Measurements from ENCODE around the gene VTCN1.

Gene VTCN1

DNA sequence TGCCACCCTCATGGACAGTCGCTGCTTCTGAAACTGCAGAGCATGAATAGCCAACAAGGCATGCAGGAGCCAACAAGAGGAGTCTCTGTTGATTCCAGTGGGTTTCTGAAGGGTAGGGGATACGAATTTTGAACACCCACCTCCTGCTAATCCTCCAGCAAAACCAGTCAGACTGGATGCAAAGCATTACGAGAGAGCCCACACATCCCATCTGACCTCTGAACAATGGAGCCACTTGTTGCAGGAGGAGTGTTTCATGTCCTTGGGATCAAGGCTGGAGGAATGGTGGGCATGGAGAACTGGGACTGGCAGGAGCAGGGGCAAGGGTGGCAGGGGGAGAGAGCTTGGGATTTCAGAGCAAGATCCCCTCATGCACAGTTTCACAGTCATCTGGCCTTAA is 1.6 kb downstream of the VTCN1 start:
- DNase-seq (ENCODE audit: low read depth): no peak

DNA sequence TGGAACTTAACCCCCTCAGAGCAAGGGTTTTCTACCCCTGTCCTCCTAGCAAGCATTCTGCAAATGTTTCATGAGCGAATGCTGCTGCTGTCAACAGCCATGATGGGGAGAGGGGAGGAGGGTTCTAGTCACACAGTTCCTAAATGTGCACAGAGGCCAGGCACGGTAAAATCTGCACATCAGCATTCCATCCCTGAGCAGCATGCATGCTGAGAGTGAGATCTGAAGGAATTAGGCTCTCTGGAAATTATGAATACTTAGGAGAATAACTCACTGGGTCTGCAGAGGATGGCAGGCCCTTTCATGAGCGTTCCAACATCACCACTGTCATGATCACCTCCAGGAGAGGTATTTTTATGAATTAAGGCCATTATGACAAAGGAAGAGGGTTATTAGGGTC is 2.1 kb downstream of the VTCN1 start:
- DNase-seq (ENCODE audit: low read depth): no peak

DNA sequence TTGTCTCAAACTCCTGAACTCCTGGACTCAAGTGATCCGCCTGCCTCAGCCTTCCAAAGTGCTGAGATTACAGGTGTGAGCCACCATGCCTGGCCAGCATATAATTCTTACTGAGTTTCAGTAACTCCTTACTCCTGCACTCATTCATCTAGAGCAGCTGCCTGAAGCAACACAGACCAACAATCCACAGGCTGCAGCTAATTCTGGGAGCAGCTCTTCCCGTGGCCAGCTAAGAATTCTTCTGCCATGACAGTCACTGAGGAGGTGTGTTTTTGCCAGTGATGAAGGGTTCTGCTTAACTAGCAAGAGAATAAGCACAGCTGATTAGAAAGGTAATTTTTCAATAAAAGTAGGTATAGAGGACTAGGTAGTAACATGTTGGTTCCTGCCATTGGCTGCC is 5.4 kb downstream of the VTCN1 start:
- DNase-seq (ENCODE audit: low read depth): no peak

DNA sequence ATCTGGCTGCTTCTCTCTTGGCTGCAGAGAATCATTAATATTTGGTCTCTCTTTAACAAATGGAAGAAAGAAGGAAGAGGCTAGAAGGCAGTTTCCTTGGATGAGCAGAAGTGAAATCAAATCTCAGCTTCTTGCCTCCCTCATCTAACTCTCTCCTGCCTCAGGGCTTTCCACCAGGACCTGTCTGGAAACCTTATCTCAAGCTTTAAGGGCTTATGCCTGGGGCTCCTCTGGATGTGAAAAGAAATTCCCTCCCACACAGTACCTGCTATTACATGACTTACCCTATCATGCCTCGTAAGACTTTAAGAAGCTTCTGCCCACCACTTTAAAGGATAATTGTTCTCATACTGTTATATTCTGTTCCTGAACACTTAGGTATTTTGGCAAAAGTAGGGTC is 8.9 kb downstream of the VTCN1 start:
- no peak for DNase-seq (ENCODE audit: low read depth)

DNA sequence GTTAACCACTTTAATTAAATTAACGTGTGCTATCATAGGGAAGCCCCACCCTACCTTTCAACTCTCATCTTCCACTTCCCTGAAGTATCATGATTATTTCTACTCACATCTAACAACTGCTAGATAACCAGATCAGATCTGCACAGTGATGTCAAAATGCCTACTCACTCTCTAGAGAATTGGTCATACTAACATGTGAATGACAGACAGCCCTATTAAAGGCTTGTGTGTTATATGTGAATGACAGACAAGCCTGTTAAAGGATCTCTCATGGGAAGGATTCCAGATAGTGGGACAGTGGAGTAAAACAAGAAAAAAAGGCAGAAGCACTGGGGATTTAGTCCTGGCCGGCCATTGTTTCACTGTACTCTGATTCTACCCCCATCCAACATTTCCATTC is 12.6 kb downstream of the VTCN1 start:
- no peak for DNase-seq (ENCODE audit: low read depth)

DNA sequence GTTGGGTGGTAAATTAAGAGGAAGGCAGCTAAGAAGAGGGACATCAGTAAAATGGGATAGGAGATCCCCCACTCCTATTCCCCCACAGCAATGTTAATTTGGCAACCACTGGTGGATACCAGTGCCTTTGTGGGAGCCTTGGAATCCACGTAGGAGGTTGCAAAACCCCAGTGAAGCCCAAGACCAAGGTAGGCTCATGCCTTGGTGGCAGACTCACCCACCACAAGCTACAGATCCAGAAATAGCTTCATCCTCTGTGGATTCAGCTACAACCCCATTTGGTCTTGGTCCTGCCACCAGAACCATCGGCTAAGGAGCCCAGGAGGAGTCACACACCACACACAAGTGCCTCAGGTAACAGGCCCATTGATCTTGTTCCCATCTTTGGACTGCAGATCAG is 21.0 kb downstream of the VTCN1 start:
- no peak for DNase-seq (ENCODE audit: low read depth)

DNA sequence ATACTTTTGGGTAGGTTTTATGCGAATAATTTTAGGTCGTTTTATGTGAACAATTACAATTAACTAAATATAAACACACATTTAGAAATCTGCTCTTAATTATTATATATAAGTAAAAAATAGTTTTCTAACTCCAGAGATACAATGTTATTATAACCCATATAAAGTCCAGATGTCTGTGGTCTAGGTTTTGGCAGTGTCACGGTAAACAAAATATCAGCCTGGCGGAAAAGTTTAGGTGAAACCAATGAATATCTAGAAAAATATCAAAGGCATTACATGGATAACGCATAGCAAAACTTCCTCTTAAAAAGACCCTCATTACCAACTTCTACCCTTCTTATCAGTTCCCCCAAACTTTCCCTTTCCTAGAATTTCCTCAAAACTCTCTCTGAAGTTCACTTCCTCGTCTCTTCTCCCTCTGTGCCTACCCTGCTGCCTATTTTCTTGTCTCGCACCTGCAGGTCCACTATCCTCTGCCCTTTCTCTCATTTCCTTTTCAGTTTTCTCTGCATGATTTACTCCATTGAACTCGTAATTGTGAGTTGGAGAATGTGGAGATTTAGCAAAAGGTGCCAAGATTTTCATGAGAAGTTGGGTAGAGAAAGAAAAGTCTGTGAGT is 21.8 kb downstream of the VTCN1 start:
- no peak for DNase-seq (ENCODE audit: low read depth)

DNA sequence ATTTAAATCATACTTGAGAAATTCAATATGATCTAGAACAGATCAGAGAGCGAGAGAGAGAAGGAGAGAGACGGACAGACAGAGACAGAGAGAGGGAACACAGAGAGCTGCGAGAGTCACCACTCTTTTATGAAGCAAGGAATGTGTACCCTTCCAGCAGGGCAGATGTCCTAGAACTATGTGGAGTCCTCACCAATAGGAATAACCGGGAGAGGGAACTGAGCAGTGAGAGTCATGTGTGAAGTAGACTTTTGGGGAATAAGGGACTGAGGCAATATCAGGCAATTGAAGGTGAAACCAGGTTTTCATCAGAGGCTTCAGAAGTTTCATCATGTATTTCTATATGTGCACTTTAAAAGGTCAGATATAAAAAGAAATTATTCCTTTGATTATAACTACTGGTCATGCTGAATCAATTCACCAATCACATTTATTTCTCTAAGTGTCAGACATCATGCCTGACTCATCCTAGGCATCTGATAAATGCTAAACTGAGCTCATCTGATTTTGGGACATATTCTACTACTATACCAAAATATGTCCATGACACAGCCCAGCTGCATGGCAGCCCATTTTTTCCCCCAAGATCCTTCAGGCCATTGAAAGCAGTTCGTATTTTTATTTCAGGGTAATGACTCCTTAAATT is 22.4 kb downstream of the VTCN1 start:
- DNase-seq (ENCODE audit: low read depth): no peak

DNA sequence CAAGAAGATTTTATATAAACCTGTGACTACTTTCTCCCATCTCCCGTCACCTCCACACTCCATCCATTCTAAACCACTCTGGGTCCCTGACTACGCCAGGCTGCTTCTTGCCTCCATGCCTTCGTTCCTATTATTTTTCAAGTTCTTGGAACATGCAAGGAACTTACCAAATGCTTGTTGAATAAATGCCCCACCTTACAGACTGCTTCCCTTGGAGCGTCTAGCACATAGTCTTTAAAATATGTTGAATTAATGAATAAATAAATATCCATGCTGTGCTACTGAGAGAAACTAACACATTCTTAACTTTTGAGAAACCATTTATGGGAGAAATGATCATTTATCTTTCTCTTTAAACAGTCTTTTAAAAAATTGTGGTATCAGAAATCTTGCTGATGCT is 27.6 kb downstream of the VTCN1 start:
- no peak for DNase-seq (ENCODE audit: low read depth)

DNA sequence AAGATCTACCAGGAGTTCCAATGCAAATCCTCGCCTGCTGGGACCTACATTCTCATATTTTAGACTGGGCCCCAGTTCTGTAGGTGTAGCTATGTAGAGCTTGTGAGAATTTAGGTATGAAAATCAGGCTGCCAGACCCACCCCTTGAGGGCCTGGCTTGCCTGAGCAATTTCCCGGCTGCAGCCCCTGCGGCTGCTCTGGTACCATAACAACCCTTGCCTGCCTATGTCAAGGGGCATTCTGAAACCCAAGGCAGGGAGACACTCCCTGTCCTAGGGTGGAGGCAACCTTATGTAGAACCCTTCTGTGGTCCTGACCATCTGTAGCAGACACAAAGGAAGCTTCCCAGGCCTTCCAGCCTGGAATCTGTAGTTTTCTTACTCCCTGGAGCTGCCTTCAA is 28.4 kb downstream of the VTCN1 start:
- no peak for DNase-seq (ENCODE audit: low read depth)

DNA sequence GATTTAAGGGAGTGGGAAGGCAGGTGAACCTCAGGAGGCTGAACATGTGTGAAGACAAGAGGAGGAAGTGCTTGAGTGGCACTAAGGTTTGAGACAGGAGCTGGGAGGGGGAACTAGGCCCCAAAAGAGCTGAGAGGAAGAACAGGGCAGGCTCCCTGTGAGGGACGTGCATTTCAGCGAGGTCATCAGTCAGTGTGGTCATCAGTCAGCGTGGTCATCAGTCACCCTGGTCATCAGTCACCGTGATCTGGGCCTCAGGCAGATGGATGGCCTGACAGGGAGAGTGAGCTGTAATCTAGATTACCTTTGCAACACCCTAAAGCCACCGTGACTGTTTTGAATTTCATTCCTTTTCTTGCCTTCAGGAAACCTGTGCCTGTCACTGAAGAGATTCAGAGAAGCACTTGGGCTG is 29.1 kb downstream of the VTCN1 start:
- DNase-seq (ENCODE audit: low read depth): no peak

DNA sequence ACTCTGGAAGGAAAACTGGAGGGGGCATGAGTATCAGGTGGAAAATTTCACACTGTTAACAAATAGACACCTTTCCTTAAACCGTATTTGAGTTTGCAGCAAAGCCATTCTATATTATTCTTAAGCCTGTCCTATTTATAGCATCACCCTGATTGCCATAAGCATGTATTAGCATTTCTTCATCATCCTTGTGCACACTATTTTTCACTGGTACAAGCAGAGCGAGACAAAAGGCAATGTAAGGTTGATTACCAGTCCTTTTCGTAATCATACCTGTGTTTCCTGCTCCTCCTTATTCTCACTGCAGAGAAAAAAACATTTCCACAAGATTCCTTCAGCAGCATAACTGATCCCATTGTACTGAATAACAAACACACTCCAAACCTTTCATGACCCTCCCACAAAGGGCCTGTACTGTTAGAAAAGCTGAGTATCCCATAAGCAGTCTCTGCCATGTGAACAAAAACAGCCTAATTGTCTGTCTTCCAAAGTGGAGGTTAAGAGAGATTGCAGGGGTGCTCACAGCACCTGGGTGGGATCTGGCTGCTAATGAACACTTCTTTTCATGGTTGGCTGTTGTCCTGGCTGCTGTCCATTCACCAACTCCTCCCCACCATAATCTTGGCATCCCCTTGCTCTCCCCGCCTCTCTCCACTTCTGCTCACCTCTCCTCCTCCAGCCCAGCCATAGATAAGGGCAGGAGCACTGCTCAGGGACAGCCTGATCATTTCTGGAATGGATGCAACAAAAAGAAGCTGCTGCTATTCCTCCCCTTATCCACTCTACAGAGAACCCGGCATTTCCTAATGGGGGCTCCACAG is 30.4 kb downstream of the VTCN1 start:
- DNase-seq (ENCODE audit: low read depth): no peak

DNA sequence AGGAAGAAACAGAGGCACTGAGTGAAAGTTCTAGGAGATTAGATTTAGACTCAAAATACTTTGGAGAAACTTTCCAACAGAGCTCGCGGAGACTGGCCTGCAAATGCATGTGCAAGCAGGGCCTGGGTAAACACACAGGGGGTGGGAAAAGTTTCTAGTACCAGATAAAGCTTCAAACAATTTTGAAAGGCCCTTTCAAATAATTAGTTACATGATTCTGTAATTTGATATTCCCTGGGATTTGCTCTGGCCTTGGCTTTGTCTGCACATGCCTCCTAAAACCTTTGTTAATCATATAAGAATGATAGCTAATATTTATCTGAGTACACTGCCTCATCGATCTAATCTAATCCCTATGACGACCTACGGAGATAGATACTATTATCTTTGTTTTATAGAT is 31.3 kb downstream of the VTCN1 start:
- DNase-seq (ENCODE audit: low read depth): no peak

DNA sequence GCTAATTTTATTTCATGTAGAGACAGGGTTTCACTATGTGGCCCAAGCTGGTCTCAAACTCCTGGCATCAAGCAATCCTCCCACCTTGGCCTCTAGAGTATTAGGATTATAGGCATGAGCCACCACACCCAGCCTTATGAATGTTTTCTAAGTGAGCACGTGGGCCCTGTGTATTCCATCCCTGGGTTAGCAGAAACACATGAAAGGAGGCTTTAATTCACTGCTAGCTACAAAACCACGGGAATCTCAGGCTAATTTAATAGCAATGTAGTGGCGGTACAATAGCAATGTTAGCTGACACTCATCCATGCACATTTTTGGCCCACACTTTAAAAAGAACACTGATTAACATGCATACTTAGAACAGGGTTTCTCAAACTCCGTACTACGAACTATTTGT is 32.0 kb downstream of the VTCN1 start:
- no peak for DNase-seq (ENCODE audit: low read depth)

DNA sequence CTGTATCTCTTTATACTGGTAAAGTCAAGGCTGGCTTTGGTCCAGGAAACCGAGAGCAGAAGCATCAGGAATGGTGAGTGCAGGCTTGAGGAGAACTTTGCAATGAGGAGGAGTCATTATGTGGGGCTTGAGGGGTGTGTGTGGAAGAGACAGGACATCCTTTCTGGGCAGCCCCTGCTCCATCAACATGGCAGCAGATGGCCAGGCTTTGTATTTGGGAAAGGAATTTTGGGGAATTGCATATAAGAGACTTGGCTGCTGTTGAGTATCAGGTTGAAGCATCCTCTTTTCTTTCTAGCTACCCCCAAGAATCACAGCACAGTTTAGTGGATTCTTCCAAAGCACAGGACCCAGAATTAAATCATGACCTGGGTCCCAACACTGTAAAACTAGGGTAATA is 33.4 kb downstream of the VTCN1 start:
- no peak for DNase-seq (ENCODE audit: low read depth)

DNA sequence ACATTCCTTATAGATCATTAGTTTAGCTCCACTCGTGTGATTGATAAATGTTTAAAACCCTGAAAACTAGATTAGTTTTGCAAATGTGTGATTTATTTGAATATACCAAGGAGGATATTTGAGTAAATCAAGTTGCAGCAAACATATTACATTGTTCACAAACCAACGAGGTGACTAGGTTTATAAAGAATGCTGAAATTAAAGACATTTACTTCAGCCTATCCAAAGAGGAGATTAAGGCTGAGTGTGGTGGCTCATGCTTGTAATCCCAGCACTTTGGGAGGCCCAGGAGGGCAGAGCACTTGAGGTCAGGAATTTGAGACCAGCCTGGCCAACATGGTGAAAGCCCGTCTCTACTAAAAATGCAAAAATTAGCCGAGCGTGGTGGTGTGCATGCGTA is 34.1 kb downstream of the VTCN1 start:
- DNase-seq (ENCODE audit: low read depth): no peak

DNA sequence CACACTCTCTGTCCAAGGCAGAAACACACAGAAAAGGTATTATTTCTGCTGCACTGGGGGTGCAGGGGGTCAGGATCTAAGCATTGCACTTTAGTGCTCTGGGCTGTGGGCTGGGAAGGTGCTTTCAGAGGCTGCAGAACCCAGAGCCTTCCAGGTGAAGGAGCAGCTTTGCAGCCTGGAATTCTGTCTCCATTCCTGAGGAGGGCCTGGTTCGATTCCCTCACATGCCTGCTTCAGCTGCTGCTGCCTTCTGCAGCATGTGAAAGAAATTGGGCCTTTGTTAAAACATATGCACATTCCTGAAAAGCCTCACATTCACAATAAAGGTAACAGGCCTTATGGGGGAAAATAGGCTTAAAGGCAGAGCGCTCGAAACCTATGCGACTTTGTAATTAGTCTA is 35.9 kb downstream of the VTCN1 start:
- no peak for DNase-seq (ENCODE audit: low read depth)

DNA sequence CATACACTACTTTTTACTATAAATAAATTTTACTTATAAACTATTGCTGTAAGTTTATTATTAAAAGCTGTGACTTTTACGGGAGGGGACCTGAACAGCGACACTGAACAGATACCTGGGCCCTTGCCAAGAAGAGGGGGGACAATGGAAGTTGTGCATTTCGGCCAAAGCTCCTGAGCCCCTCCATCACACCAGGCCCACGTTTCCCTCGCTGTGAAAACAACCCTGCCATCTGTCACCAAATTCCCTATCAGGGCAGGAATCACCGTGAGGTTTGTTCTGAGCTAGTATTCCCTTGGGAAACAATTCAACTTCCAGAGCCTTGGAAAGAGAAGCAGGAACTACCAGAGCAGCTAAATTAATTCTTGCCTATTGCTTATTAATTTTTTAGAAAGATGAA is 37.0 kb downstream of the VTCN1 start:
- no peak for DNase-seq (ENCODE audit: low read depth)

DNA sequence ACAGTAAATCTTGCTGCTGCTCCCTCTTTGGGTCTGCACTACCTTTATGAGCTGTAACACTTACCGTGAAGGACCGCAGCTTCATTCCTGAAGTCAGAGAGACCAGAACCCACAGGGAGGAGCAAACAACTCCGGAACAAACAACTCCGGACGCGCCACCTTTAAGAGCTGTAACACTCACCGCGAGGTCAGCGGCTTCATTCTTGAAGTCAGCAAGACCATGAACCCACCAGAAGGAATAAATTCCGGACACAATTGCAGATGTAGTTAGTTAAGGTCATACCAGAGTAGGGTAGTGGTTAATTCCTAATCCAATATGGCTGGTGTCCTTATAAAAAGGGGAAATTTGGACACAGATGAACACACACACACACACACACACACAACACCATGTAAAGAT is 37.7 kb downstream of the VTCN1 start:
- no peak for DNase-seq (ENCODE audit: low read depth)

DNA sequence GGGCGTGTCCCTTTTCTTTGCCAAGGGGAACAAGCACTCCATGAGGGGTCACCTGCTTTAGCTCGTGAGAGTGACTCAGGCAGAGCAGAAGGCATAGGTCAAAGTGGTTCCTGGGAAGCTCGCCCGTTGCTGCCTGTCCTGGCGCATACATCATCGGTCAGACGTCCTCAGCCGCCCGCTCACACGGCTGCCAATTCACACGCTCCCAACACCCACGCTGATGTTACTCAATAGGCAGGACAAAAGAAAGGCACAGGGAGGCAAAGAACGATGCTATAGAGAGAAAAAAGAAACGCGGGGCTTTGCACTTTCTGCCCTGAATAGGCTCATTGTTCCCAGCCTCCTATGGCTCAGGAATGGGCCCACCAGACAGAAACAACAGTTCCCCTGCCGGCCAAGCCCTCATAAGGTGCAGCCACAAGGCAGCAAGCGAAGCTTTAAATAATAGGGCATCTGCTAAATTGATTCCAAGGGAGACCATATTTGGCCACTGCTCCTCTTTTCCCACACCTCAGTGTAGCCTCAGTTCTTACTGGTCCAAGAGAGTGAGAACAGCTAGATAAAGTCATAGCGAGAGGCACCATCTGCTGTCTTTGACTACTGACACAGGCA is 38.7 kb downstream of the VTCN1 start:
- DNase-seq (ENCODE audit: low read depth): peak; percentile 36

DNA sequence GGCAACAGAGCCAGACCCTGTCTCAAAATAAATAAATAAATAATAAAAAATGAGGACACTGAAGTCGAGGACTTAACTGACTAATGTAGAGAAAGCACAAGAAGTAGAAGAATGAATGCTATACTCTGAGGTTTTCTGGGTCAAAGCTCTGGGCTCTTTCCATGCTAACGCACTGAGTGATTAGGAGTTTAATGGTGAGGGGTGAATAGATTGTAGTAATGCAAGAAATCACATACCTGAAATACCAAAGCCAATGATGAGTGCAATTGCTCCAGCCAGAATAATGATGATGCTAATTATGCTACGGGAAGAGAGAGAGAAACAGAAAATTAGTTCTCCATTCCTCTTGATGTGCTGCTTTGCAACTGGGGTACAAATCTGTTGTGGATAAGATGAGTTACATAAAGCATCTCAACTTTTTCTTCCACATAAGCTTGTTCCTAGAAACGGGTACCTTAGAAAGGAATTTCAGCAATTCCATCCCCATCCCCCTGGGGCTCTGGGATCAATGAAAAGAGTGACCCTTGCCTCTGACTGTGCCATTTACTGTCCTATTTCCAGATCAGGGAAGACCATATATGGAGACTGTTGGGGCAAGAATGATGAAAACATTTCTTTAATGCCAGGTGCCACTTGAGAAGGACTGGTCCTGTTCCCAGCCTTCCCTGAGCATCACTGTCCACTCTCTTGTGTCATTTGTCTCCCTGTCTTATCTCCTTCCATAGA is 40.7 kb downstream of the VTCN1 start:
- no peak for DNase-seq (ENCODE audit: low read depth)

DNA sequence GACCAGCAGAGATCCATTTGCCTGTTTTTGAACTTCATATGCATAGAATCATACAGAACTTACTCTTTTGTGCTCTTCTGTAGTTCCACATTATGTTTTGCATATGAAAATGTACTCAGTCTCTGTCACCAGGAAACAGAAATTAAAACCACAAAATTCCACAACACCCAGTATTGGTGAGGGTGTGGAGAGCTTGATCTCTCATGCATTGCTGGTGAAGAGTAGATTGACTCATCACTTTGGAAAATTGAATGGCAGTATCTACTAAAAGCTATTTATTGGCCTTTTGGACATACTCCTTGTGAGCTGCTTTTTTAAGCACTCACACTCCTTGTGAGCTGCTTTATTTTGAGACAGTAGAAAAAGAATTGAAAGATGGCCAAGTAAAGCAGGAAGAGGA is 43.3 kb downstream of the VTCN1 start:
- no peak for DNase-seq (ENCODE audit: low read depth)

All from non-pigmented ciliary epithelial cell (primary cell).